ENCODE measurements around the gene CHTF8.

Gene CHTF8

GRCh38 chr16:69131839-69132423 is 457 bp downstream of the CHTF8 start (continued):
- TF ChIP-seq ZNF518A (tag by site-specific recombination; conservative IDR thresholded peaks at IDR 0.05; ENCODE audit: low read depth) (no peak), PRDM2 (tag by site-specific recombination; IDR thresholded peaks at IDR 0.05; ENCODE audit: borderline replicate concordance) (peak; percentile 87; the same call in 1 of the 2 replicates), ZBTB8A (tag by site-specific recombination; IDR thresholded peaks at IDR 0.05) (peak; percentile 77), ZNF394 (tag by site-specific recombination; IDR thresholded peaks at IDR 0.05; ENCODE audit: borderline replicate concordance) (peak; percentile 39; the same call in 1 of the 2 replicates), ZNF768 (tag by site-specific recombination; IDR thresholded peaks at IDR 0.05) (peak; percentile 19; the same call in 1 of the 2 replicates), ZNF837 (tag by site-specific recombination; IDR thresholded peaks at IDR 0.05) (no peak), IKZF3 (tag by site-specific recombination; IDR thresholded peaks at IDR 0.05) (peak; percentile 63), ZNF747 (tag by site-specific recombination; IDR thresholded peaks at IDR 0.05) (no peak), ZNF645 (tag by site-specific recombination; IDR thresholded peaks at IDR 0.05) (no peak), REST (tag by site-specific recombination; IDR thresholded peaks at IDR 0.05) (no peak), ZNF791 (tag by site-specific recombination; IDR thresholded peaks at IDR 0.05) (peak; percentile 69), ZNF626 (tag by site-specific recombination; IDR thresholded peaks at IDR 0.05) (no peak), ZSCAN18 (tag by site-specific recombination; IDR thresholded peaks at IDR 0.05) (no peak), KLF7 (tag by site-specific recombination; IDR thresholded peaks at IDR 0.05; ENCODE audit: borderline replicate concordance) (peak; percentile 88), ZNF530 (tag by site-specific recombination; IDR thresholded peaks at IDR 0.05; ENCODE audit: low read depth) (no peak)
- TF ChIP-seq, protein P1, sequence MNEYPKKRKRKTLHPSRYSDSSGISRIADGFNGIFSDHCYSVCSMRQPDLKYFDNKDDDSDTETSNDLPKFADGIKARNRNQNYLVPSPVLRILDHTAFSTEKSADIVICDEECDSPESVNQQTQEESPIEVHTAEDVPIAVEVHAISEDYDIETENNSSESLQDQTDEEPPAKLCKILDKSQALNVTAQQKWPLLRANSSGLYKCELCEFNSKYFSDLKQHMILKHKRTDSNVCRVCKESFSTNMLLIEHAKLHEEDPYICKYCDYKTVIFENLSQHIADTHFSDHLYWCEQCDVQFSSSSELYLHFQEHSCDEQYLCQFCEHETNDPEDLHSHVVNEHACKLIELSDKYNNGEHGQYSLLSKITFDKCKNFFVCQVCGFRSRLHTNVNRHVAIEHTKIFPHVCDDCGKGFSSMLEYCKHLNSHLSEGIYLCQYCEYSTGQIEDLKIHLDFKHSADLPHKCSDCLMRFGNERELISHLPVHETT (tag by site-specific recombination; IDR thresholded peaks at IDR 0.05), result peak; percentile 32; the same call in 1 of the 2 replicates
- TF ChIP-seq, protein P2, sequence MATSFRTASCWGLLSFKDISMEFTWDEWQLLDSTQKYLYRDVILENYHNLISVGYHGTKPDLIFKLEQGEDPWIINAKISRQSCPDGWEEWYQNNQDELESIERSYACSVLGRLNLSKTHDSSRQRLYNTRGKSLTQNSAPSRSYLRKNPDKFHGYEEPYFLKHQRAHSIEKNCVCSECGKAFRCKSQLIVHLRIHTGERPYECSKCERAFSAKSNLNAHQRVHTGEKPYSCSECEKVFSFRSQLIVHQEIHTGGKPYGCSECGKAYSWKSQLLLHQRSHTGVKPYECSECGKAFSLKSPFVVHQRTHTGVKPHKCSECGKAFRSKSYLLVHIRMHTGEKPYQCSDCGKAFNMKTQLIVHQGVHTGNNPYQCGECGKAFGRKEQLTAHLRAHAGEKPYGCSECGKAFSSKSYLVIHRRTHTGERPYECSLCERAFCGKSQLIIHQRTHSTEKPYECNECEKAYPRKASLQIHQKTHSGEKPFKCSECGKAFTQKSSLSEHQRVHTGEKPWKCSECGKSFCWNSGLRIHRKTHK (tag by site-specific recombination; IDR thresholded peaks at IDR 0.05), result no peak

Measured in HEK293 (cell line).